K562 (cell line): Measurements from ENCODE around the gene SNX30. TPM values are rescaled to one million over a fixed set of nuclear protein-coding genes. Genes with fewer than 3 reads are reported as not detected.
A peak's percentile ranks its signal among the peaks of the same experiment; 100 is the strongest.

Source experiments
- ATAC-seq: fragments of 200-7000 bp; cut with Tn5 transposase; 3 replicates; pipeline ENCODE4 v1.9.1; 2020; ENCODE audit warnings: moderate library complexity
- BruUV-seq: library from RNA; stranded (reverse); fragments of 400-500 nt; replicated peaks from 2 replicates; lab custom pipeline; 2021; lab: Mats Ljungman, UMichigan
- CTCF ChIA-PET: fragments of 300-600 bp; formaldehyde crosslinking; extraction: SDS; loops from one replicate; lab custom pipeline; 2021; ENCODE audit warnings: low intra/inter-chr PET ratio; lab: Yijun Ruan, JAX
- POLR2A ChIA-PET: fragments of 300-600, 350-650 bp; sonication (Branson Sonifier 250); formaldehyde crosslinking; extraction: SDS; loops from one replicate; lab custom pipeline; 2021; ENCODE audit warnings: antibody characterized with exemption, inconsistent platforms; lab: Yijun Ruan, JAX
- DNase-seq, 4 experiments: peaks; one replicate each; pipeline versions ENCODE4 v3.0.0 to v3.0.0-alpha.2; 2011 to 2018; ENCODE audit warnings: low spot score in 3 of 4, mixed read lengths in 3 of 4; ENCODE audit errors: extremely low read depth in 1 of 4
- FAIRE-seq: peaks from 2 replicates; lab custom pipeline; 2011; peaks lifted over from hg19 to GRCh38; lab: Jason Lieb, UNC
- H2AFZ ChIP-seq: 2 replicates; pipeline ENCODE4 v1.6.0; 2011; ENCODE audit warnings: low read depth, low read length, control low read depth, inconsistent platforms
- H3K27ac ChIP-seq: fragments of 200-600 bp; 3 replicates; pipeline ENCODE4 v1.8.0; 2011; ENCODE audit warnings: low read depth, mild to moderate bottlenecking, control low read depth, inconsistent platforms, low read length, moderate library complexity, mixed read lengths; ENCODE audit errors: extremely low read depth
- H3K27me3 ChIP-seq, 2 experiments: fragments of 300-600 bp in 1 of 2; 2 replicates in 1 of 2; 3 replicates in 1 of 2; pipeline versions ENCODE4 v1.6.0 to v1.8.0; 2011; ENCODE audit warnings: inconsistent platforms in 2 of 2, low read length in 2 of 2, mild to moderate bottlenecking in 1 of 2, mixed read lengths in 1 of 2, moderate library complexity in 1 of 2; ENCODE audit not compliant: control insufficient read depth in 2 of 2, insufficient read depth in 2 of 2
- H3K36me3 ChIP-seq: fragments of 300-600 bp; 3 replicates; pipeline ENCODE4 v1.8.0; 2011; ENCODE audit warnings: mild to moderate bottlenecking, low read length, inconsistent platforms; ENCODE audit not compliant: control insufficient read depth, insufficient read depth
- H3K4me1 ChIP-seq, 2 experiments: fragments of 200-600 bp in 1 of 2; replicated peaks in 1 of 2; 2 replicates in 1 of 2; 3 replicates in 1 of 2; pipeline versions ENCODE4 v1.5.1 to v1.8.0; 2011; ENCODE audit warnings: inconsistent platforms in 2 of 2, low read length in 2 of 2, mild to moderate bottlenecking in 1 of 2, mixed read lengths in 1 of 2, moderate library complexity in 1 of 2; ENCODE audit not compliant: control insufficient read depth in 2 of 2, insufficient read depth in 2 of 2
- H3K4me2 ChIP-seq: 2 replicates; pipeline ENCODE4 v1.6.1; 2011; ENCODE audit warnings: low read length, control low read depth, inconsistent platforms, mixed read lengths; ENCODE audit not compliant: insufficient read depth
- H3K4me3 ChIP-seq: fragments of 200-600 bp; sonication (generic), shearing (Covaris generic); 2 replicates; pipeline ENCODE4 v1.5.1; 2016; ENCODE audit warnings: control low read depth, inconsistent platforms
- H3K79me2 ChIP-seq: fragments of 200-600 bp; 3 replicates; pipeline ENCODE4 v1.8.0; 2011; ENCODE audit warnings: low read length, inconsistent platforms; ENCODE audit not compliant: control insufficient read depth, insufficient read depth
- H3K9ac ChIP-seq, 2 experiments: 2 replicates each; pipeline versions ENCODE4 v1.6.0 to v1.6.1; 2011; ENCODE audit warnings: low read depth in 2 of 2, low read length in 2 of 2, control low read depth in 1 of 2, inconsistent platforms in 1 of 2, mild to moderate bottlenecking in 1 of 2, mixed read lengths in 1 of 2; ENCODE audit not compliant: insufficient read depth in 1 of 2
- H3K9me1 ChIP-seq: one replicate; pipeline ENCODE4 v1.6.0; 2011; ENCODE audit warnings: inconsistent platforms, mild to moderate bottlenecking, low read length, moderate library complexity; ENCODE audit not compliant: control insufficient read depth, insufficient read depth
- H3K9me3 ChIP-seq: replicated peaks from 2 replicates; pipeline ENCODE4 v1.5.1; 2011; ENCODE audit warnings: low read depth, low read length, inconsistent platforms; ENCODE audit not compliant: control insufficient read depth, insufficient read depth
- H4K20me1 ChIP-seq: replicated peaks from 2 replicates; pipeline ENCODE4 v1.6.1; 2011; ENCODE audit warnings: low read length, inconsistent platforms, mixed read lengths; ENCODE audit not compliant: control insufficient read depth, insufficient read depth
- HEY1 ChIP-seq: fragments of 250-450 bp; sonication (Bioruptor Pico); IDR thresholded peaks from 2 replicates; pipeline ENCODE4 v1.5.0; 2020; ENCODE audit warnings: mild to moderate bottlenecking, moderate library complexity, borderline replicate concordance
- NBN ChIP-seq: fragments of 450-650 bp; IDR thresholded peaks from 2 replicates; pipeline ENCODE4 v1.6.1; 2016; ENCODE audit warnings: low read depth, mild to moderate bottlenecking
- NFE2 ChIP-seq: IDR thresholded peaks from 2 replicates; pipeline ENCODE4 v1.6.1; 2014; ENCODE audit warnings: antibody characterized with exemption, low read depth
- NFRKB ChIP-seq: fragments of 450-650 bp; IDR thresholded peaks from 2 replicates; pipeline ENCODE4 v1.6.1; 2016; ENCODE audit warnings: low read depth
- SRSF1 ChIP-seq: fragments of 200-400 bp; formaldehyde crosslinking; IDR thresholded peaks from 2 replicates; pipeline ENCODE4 v1.6.1; 2017; ENCODE audit warnings: mild to moderate bottlenecking, low read depth, low read length, moderate library complexity
- ZKSCAN8 ChIP-seq: fragments of 200-800 bp; sonication (Bioruptor generic); IDR thresholded peaks from 2 replicates; pipeline ENCODE4 v1.6.1; 2016; ENCODE audit warnings: missing genetic modification characterization, missing compliant biosample characterization
- ZNF79 ChIP-seq: fragments of 250-450 bp; sonication (Bioruptor Pico); IDR thresholded peaks from 2 replicates; pipeline ENCODE4 v1.4.0; 2020; ENCODE audit warnings: low read depth, mild to moderate bottlenecking, moderate library complexity
- WGBS: fragments of 100-300 bp; shearing (Covaris generic); methylation state at CpG from one replicate; pipeline ENCODE4 v1.1.6; 2016; ENCODE audit warnings: low coverage, mixed read lengths; ENCODE audit not compliant: insufficient coverage; ENCODE audit errors: missing lambda C conversion rate; 5-methylcytosine and 5-hydroxymethylcytosine counted together
- in situ Hi-C: fragments of 300-500 bp; cut with MboI; formaldehyde crosslinking; loops from 4 replicates; pipeline ENCODE4 v1.15.0; 2018; ENCODE audit warnings: inconsistent platforms, mixed read lengths
- intact Hi-C: fragments of 100-400 bp; cut with micrococcal nuclease; formaldehyde crosslinking; loops from 2 replicates; pipeline ENCODE4 v1.14.2; 2022
- polyA plus RNA-seq, 8 experiments: library from polyadenylated mRNA; depleted of rRNA in 4 of 8; stranded (reverse) in 5 of 8; unstranded in 3 of 8; fragments of >200 nt; fragmentation: Nextera tagmentation in 2 of 8; fragmentation: Illumina TruSeq in 1 of 8; extraction: Ambion mirVana in 2 of 8; extraction: Trizol in 1 of 8; gene quantifications; 2 replicates each; pipeline versions ENCODE4 v1.2.1 to v1.2.3, GENCODE V29; 2011 to 2014; ENCODE audit warnings: inconsistent platforms in 1 of 8, missing spikeins in 1 of 8
- total RNA-seq, 7 experiments: library from RNA; depleted of rRNA in 6 of 7; stranded (reverse); fragments of >200 nt in 6 of 7; fragmentation: Illumina TruSeq in 2 of 7; extraction: Trizol in 2 of 7; gene quantifications; 2 replicates each; pipeline versions ENCODE4 v1.2.1 to v1.2.3, GENCODE V29; 2011 to 2021; ENCODE audit warnings: low replicate concordance in 1 of 7
- TF ChIP-seq, protein P1 (sequence below): IDR thresholded peaks from 2 replicates; pipeline ENCODE4 v1.6.1; 2011; ENCODE audit warnings: borderline replicate concordance, low read depth, mild to moderate bottlenecking, moderate library complexity, low read length; ENCODE audit not compliant: insufficient read depth, poor library complexity, severe bottlenecking
- TF ChIP-seq, protein P2 (sequence below), 3 experiments: IDR thresholded peaks in 2 of 3; conservative IDR thresholded peaks in 1 of 3; 2 replicates each; pipeline ENCODE4 v1.5.1; 2011 to 2012; ENCODE audit warnings: low read length in 3 of 3, mild to moderate bottlenecking in 3 of 3, control low read depth in 2 of 3, improper control_type of control experiment in 1 of 3, inconsistent platforms in 1 of 3, low read depth in 1 of 3, mixed read lengths in 1 of 3, moderate library complexity in 1 of 3; ENCODE audit not compliant: insufficient read depth in 2 of 3
- TF ChIP-seq, protein P3 (sequence below): fragments of 450-650 bp; conservative IDR thresholded peaks from 2 replicates; pipeline ENCODE4 v1.6.1; 2016; ENCODE audit warnings: missing genetic modification characterization, low read depth, mild to moderate bottlenecking, control low read depth, missing compliant biosample characterization
- TF ChIP-seq, protein P4 (sequence below): fragments of 250-450 bp; sonication (Bioruptor Pico); IDR thresholded peaks from 2 replicates; pipeline ENCODE4 v1.8.0; 2022; ENCODE audit warnings: inconsistent platforms

SNX30 gene
- total and polyA plus RNA-seq, 9 of the 15 experiments (the other 6 are each of a cell fraction or from before 2014, with no cell fraction given): 0.76 to 5.9 (median 3.3) TPM

DNA sequence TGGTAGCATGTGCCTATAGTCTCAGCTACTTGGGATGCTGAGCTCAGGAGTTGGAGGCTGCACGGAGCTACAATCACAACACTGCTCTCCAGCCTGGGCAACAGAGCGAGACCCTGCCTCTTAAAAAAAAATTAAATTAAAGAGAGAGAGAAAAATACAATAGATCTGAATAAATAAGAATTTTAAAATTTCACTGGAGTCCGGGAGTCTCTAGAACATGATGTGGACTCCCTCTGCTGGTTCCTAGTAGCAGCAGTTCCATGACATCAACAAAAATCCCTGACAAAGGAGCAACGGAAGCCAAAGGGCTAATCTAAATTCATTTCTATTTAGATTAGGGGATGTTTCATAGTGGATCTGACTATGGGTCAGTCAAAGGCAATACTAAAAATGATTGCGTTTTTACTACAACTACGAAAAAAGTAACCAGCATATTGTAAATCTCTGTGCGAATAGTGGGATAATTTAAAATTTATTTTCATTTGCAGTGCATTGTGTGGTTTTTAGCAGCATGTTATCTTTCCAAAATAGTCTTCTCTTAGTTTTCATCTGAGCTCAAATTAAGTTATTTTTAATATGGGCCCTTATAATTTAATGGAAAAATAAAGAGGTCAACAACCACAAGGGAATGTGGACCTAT is 39.4 kb upstream of the SNX30 start:
- Histone ChIP-seq H3K4me3 (no peak overlapping the region), H3K9me3 (0 out of 2 replicates have a peak, but pooled peaks cover 2% of the 10 kb centered on the region), H3K9ac (no peak overlapping the region), H4K20me1 (no peaks in the 10 kb centered on the region; the same call in 1 of the 2 replicates), H3K79me2 (peaks cover 77% of the 10 kb centered on the region), H3K4me2 (no peak overlapping the region), H3K27ac (no peak overlapping the region), H3K27me3 (no peaks in the 10 kb centered on the region), H3K36me3 (peaks cover 45% of the 10 kb centered on the region), H2AFZ (no peak overlapping the region), H3K9me1 (no peaks in the 10 kb centered on the region), H3K4me1 (no peaks in the 10 kb centered on the region)
- in situ Hi-C loops: no loop called here
- no TSS peak for BruUV-seq
- ChIA-PET CTCF (no interaction called here), POLR2A (interaction anchor here (0.6 to 1.4 kb wide), 2 partner anchors 47 to 54 kb away, joined by 3 read pairs; no protein-coding TSS in a partner anchor)
- peak in 2 of 4 experiments; percentile 15 to 42 for DNase-seq
- intact Hi-C loops: loop anchor here (1.0 to 10.0 kb wide), 4 partner anchors 206 to 626 kb away; partner anchors contain the start of gene HSDL2
- WGBS: 62% methylated on average over 7 of the region's 7 CpGs
- peak; percentile 80 for FAIRE-seq
- peak; percentile 78 for ATAC-seq
- TF ChIP-seq, protein P1, sequence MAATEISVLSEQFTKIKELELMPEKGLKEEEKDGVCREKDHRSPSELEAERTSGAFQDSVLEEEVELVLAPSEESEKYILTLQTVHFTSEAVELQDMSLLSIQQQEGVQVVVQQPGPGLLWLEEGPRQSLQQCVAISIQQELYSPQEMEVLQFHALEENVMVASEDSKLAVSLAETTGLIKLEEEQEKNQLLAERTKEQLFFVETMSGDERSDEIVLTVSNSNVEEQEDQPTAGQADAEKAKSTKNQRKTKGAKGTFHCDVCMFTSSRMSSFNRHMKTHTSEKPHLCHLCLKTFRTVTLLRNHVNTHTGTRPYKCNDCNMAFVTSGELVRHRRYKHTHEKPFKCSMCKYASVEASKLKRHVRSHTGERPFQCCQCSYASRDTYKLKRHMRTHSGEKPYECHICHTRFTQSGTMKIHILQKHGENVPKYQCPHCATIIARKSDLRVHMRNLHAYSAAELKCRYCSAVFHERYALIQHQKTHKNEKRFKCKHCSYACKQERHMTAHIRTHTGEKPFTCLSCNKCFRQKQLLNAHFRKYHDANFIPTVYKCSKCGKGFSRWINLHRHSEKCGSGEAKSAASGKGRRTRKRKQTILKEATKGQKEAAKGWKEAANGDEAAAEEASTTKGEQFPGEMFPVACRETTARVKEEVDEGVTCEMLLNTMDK: peak; percentile 51
- no peak for TF ChIP-seq ZNF79 (CRISPR knock-in tag)
- TF ChIP-seq NFE2: peak; percentile 30; the same call in 1 of the 2 replicates
- no peak for TF ChIP-seq SRSF1
- TF ChIP-seq NBN: no peak
- TF ChIP-seq, protein P2, sequence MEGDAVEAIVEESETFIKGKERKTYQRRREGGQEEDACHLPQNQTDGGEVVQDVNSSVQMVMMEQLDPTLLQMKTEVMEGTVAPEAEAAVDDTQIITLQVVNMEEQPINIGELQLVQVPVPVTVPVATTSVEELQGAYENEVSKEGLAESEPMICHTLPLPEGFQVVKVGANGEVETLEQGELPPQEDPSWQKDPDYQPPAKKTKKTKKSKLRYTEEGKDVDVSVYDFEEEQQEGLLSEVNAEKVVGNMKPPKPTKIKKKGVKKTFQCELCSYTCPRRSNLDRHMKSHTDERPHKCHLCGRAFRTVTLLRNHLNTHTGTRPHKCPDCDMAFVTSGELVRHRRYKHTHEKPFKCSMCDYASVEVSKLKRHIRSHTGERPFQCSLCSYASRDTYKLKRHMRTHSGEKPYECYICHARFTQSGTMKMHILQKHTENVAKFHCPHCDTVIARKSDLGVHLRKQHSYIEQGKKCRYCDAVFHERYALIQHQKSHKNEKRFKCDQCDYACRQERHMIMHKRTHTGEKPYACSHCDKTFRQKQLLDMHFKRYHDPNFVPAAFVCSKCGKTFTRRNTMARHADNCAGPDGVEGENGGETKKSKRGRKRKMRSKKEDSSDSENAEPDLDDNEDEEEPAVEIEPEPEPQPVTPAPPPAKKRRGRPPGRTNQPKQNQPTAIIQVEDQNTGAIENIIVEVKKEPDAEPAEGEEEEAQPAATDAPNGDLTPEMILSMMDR (IDR thresholded peaks at IDR 0.05 in 2 of 3, conservative IDR thresholded peaks at IDR 0.05 in 1 of 3; ENCODE audit: insufficient read depth in 2 of 3, low read depth in 1 of 3, low read length in 3 of 3): peak; percentile 36 to 58 (median 47); a peak in 5 of 6 replicates
- TF ChIP-seq NFRKB: no peak
- no peak for TF ChIP-seq HEY1 (CRISPR knock-in tag)
- TF ChIP-seq, protein P3, sequence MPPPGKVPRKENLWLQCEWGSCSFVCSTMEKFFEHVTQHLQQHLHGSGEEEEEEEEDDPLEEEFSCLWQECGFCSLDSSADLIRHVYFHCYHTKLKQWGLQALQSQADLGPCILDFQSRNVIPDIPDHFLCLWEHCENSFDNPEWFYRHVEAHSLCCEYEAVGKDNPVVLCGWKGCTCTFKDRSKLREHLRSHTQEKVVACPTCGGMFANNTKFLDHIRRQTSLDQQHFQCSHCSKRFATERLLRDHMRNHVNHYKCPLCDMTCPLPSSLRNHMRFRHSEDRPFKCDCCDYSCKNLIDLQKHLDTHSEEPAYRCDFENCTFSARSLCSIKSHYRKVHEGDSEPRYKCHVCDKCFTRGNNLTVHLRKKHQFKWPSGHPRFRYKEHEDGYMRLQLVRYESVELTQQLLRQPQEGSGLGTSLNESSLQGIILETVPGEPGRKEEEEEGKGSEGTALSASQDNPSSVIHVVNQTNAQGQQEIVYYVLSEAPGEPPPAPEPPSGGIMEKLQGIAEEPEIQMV (tag): no peak
- TF ChIP-seq, protein P4, sequence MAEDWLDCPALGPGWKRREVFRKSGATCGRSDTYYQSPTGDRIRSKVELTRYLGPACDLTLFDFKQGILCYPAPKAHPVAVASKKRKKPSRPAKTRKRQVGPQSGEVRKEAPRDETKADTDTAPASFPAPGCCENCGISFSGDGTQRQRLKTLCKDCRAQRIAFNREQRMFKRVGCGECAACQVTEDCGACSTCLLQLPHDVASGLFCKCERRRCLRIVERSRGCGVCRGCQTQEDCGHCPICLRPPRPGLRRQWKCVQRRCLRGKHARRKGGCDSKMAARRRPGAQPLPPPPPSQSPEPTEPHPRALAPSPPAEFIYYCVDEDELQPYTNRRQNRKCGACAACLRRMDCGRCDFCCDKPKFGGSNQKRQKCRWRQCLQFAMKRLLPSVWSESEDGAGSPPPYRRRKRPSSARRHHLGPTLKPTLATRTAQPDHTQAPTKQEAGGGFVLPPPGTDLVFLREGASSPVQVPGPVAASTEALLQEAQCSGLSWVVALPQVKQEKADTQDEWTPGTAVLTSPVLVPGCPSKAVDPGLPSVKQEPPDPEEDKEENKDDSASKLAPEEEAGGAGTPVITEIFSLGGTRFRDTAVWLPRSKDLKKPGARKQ (CRISPR knock-in tag): no peak
- no peak for TF ChIP-seq ZKSCAN8 (CRISPR knock-in tag)
